GM19351 (cell line): ENCODE measurements around the gene FNDC5.
"Not testable (repeated sequence)": the region's sequence is repeated elsewhere in the genome, so short reads cannot be mapped to it uniquely, and the experiment has no call there.

Source experiments
- ATAC-seq: cut with Tn5 transposase; IDR thresholded peaks from one replicate; pipeline ENCODE4 v1.9.1; 2021; ENCODE audit warnings: mild to moderate bottlenecking, moderate library complexity; ENCODE audit not compliant: unreplicated experiment

The FNDC5 gene

DNA sequence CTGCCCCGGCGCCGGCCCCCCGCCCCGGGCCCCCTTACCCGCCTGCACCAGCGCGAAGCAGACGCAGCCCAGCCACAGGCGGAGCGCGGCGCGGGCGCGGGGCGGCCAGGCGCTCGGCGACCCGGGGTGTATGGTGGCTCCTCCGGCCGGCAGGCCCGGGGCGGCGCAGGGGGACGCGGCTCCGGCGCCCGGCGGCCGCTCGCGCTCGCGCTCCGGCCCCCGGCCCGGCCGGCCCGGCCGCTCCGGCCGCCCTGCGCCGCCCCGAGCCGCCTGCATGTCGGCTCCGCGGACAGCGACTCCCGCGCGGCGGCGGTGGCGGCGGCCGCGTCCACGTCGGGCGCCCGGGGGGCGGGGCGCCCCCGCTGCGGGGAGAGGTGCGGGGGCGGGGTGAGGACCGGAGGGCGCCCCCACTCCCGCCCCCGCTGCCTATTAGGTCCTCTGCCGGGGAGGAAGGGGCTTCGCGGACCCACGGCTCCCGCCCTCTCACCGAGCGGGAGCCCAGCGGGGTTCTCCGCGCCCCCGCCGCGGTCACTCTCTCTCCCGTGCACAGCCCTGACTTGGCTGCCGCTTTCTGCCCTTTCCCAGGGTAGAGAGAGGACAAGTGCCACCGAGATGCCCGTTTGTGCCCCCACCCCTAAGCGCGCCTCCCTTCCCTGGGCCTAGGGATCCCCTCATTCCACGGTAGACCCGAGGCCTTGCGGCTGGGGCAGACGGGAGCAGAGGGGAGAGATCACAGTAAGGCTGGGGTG, at the start of gene FNDC5:
Gene FNDC5, minus strand, starts transcription at position 298 of the 749 bp plus-strand sequence.
- ATAC-seq, result no peak

DNA sequence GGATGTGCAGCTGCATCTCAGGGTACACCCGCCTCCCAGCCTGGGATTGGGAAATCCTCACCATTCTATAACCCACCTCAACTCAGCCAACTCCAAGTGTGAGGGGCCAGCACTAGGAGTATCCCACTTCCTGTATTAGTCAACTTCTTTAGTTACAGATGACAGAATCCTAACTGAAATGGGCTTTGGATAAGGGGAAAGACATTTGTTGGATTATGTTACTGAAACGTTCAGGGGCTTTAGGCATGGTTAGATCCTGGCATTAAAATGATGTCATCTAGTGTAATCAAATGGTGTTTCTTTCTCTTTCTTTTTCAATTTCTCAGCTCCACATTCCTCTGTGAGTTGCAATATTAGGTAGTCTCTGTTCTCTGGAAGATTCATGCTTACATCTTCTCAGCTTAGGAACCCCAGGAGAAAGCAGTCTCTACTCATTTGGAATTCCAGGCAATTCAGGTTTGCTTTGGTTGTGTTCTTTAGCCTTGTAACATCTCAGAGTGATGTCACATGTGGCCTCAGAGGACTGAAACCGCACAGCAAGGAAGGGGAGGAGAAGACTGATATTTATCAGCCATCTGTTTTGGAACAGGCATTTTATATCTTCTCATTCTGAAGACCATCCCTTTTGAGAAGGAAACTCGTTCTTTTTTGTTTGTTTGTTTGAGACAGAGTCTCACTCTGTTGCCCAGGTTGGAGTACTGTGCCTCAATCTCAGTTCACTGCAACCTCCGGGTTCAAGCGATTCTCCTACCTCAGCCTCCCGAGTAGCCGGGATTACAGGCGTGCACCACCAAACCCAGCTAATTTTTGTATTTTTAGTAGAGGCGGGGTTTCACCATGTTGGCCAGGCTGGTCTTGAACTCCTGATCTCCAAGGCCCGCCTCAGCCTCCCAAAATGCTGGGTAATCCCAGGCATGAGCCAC, 49.4 kb upstream of the FNDC5 start:
- no peak for ATAC-seq

DNA sequence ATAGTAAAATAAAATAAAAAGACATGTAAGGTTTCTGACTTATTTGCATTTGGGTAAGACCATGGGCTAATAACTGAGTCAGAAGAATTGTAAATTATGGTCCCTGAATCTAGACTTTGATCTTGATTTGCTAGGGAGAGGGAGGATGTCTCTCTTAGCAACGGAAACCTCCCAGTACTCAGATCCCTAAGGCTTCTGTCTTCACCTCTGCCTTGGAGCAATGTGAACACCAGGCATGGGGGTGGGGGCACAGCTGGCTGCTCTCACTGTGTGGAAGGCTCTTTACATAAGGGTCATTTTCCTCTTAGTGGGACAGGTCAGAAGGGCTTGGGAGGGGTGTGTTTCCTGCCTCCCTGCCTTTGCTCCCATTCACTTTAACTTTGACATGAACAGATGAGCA, 47.5 kb upstream of the FNDC5 start:
- no peak for ATAC-seq

DNA sequence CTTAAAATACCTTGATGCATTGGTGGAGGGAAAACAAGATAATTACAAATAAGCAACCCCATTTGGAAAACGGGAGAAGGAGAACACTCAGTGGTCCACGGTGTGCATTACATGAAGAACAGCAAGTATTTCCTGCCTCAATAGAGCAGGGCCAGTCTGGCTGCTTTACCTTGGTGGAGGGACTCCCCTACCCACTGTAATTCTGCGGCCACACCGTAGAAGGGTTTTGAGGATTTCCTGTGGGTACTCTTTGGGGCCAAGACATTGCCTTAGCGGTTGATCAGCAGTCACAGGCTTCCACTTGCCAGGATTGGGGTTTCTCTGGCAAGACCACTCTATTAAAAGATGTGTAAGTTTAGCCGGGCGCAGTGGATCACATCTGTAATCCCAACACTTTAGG, 46.8 kb upstream of the FNDC5 start:
- ATAC-seq, result no peak

DNA sequence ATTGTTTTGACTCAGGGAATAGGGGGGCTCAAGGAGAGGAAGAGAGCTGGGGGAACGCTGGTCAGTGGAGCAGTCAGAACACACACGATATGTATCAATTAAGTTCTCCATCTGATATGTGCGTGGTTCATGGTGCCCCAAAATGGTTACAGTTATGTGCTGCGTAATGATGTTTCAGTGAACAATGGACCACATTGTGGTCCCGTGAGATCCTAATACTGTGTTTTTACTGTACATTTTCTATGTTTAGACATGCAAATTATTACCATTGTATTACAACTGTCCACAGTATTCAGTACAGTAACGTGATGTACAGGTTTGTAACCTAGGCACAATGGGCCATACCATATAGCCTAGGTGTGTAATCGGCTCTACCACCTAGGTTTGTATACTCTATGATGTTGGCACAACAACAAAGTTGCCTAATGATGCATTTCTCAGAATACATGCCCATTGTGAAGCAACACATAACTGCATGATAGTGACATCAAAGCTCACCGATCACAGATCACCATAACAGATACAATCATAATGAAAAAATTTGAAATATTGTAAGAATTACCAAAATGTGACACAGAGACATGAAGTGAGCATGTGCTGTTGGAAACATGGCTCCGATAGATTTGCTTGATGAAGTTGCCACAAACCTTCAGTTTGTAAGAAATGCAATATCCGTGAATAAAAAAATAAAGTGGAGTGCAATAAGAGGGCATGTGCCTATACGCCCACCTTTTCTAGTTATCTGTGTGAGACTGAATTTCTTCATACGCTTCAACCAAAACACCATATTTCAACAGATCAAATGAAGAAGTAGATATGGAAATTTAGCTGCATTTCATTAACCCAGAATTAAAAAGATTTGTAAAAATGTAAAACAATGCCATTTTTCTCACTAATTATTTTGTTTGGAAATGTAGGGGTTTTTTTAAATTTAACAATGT, 45.3 kb upstream of the FNDC5 start:
- no peak for ATAC-seq

DNA sequence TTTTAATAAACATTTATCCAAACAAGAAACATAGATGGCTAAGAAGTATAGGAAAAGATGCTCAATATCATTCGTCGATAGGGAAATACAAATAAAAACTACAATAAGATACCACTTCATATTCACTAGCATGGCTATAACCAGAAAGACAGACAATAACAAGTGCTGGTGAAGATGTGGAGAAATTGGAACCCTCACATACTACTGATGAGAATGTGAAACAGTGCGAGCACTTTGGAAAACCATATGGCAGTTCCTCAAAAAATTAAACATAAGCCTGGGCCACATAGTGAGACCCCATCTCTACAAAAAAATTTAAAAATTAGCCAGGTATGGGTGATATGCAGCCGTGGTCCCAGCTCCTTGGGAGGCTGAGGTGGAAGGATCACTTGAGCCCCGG, 39.6 kb upstream of the FNDC5 start:
- no peak for ATAC-seq

DNA sequence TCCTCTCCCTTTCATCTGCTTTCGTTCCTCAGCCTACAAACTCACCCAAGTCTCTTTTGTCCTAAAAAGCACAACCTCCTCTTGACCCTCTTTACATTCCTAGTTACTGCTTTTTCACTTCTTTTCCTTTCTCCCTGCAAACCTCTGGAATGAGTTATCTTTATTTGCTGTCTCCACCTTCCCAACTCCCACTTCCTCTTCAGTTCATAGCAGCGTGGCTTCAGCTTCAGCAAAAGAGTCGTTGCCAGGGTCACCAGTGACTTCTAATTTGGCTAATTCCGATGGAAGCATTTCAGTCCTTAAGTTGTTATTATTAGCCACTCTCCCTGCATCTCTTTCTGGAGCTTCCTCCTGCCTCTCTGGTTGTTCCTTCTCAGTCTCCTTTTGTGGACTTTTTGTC, 36.7 kb upstream of the FNDC5 start:
- no peak for ATAC-seq

DNA sequence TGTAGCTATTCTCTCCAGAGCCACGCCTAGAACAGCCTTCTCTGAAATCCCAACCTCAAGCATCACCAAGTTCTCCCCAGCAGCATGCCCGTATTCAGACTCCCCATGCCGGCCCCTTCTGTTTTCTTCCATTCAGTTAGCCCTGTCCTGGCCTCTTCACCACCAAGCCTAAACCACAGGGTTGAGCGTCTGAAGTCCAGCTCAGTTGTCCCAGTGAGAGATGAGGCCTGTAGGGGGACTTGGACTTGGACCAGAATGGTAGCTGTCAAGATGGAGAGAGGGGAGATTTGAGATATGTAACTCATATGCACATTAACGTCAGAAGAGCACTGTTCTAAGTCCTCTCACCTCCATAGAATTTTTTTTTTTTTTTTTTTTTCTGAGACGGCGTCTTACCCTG, 35.9 kb upstream of the FNDC5 start:
- ATAC-seq, result no peak

DNA sequence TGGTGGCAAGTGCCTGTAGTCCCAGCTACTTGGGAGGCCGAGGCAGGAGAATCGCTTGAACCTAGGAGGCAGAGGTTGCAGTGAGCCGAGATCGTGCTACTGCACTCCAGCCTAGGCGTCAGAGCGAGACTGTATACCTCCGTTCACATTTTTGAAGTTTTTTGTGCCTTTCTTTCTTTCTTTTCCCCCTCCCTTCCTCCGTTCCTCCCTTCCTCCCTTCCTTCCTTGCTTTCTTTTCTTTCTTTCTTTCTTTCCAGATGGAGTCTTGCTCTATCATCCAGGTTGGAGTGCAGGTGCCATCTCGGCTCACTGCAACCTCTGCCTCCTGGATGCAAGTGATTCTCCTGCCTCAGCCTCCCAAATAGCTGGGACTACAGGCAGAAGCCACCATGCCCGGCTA, 34.9 kb upstream of the FNDC5 start:
- not testable (repeated sequence) for ATAC-seq

DNA sequence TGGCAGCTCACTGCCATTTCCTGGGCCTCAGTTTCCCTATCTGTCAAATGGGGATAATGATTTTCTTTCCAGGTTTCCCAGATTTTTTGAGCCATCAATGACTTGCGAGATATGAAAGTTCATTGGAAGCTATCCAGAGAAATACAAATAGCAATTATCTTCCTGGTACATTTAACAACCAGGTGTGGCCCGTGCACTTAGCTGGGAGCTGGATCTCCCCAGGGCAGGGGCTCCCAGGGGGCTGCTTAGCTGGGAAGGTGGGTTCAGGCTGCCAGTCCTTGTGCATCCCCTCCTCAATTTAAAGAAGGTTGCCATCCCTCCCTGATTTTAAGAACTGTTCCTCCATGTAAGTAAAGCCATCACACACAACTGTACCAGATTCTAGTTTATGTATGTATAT, 34.1 kb upstream of the FNDC5 start:
- ATAC-seq, result no peak

DNA sequence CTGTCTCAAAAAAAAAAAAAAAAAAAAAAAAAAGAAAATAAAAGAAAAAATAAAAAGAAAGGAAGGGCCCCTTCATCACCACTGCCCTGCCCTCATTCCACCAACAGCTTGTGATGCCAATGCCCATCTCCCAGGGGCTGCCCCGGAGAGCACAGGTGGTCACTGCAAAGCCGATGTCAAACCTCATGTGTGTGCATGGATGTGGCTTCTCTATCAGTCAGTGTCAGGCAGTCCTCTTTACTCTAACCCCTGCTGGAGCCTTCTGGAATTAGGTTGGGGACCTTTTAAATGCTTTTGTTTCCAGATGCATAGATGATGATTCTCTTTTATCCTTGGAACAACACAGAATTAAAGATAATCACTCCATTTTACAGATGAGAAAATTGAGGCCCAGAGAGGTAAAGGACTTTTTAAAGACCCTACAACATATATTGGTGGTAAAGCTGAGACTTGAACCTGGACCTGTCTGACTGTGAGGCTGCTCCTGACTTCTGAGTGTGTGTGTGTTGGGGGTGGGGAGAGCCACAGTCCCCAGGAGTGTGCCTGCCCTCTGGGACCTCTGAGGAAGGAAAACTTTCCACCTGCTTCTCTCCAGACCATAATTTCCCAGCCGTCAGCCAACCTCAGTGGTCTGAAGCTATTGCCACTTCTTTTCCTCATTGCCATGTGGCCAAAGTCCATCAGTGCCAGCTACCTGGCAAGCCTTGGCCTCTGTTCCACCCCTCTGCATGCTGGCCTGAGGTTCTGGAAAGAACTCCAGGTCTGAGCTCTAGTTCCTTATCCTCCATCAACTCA, 33.5 kb upstream of the FNDC5 start:
- no peak for ATAC-seq

DNA sequence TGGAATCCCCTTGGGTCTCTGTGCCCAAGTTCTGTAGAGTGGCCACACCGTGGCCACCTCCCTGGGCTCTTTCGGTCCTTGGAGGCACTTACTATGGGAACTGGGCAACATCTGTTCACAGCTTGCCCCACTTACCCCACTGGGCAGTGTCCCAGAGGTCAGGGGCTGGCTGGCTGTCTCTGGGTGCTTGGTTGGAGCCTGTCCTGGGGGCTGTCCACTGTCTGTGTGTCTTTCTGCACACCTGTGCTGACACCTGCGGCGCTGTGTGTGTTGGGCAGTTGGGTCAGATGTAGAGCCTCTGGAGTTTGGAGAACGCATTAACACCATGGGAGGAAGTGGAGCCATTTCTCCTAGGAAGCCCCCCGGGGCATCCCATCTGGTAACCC, 31.8 kb upstream of the FNDC5 start:
- no peak for ATAC-seq

DNA sequence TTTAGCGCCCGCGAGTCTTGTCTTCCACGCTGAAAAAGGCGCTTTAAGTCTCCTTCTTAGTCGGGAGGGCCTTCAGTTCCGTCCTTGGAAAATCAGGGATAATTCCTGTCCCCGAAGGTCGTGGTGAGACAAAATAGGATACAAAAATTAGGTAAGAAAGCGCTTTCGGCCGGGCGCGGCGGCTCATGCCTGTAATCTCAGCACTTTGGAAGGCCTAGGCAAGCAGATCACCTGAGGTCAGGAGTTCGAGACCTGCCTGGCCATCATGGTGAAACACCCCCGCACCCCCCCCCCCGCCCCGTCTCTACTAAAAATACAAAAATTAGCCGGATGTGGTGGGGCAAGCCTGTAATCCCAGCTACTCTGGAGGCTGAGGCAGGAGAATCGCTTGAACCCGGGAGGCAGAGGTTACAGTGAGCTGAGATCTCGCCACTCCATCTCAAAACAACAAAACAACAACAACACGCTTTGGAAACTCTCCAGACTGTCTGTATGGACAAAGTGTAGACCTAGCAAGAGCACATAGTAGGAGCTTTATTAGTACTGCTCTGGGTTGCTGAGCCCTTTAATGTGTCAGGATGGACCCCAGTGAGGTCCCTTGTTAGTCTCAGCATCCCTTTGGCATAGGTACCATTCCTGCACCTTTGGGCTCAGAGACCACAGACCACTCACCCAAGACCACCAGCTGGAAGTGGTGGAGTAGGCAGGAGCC, 31.3 kb upstream of the FNDC5 start:
- no peak for ATAC-seq

DNA sequence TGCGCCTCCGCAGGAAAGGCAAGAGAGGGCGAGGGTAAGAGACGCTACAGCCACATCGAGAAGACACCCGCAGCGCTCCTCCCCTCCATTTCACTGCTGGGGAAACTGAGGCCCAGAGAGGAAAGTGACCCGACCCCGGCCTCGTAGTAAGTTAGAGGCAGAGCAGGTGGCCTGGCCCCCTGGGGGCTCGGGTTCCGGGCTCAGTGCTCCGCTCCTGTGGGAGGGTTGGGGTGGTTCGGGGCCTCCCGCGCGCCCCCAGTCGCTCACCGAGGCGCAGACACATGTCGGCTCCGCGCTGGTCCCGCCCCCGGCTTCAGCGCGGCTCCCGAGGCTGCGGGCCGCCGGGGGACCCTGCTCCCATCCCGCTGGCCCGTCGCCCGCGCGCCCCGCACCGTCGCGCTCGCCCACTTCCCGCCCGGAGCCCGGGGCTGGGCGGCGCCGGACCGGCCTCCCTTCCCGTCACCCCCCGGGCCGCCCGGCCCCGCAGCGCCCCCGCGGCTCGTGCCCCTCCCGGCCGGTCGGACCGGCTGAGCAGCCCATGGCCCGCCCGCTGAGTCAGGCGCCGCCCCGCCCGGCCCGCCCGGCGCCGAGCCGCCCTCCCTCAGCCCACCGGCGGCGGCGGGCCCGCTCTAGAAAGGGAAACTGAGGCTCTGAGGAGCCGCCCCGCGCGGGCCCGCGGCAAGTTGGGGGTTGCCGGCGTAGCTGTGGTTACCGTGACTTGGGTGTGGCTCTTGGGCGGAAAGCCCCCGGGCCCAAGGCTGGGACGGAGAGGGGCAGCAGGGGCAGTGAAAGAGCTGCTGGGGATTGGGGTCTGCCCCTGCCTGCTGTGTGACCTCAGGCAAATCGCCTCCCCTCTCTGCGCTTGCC, 30.5 kb upstream of the FNDC5 start, which contains the start of gene TMEM54:
Gene TMEM54, minus strand, starts transcription at position 434 of the 867 bp plus-strand sequence. Its CDS starts 151 bp downstream, at position 283.
- ATAC-seq, result no peak

DNA sequence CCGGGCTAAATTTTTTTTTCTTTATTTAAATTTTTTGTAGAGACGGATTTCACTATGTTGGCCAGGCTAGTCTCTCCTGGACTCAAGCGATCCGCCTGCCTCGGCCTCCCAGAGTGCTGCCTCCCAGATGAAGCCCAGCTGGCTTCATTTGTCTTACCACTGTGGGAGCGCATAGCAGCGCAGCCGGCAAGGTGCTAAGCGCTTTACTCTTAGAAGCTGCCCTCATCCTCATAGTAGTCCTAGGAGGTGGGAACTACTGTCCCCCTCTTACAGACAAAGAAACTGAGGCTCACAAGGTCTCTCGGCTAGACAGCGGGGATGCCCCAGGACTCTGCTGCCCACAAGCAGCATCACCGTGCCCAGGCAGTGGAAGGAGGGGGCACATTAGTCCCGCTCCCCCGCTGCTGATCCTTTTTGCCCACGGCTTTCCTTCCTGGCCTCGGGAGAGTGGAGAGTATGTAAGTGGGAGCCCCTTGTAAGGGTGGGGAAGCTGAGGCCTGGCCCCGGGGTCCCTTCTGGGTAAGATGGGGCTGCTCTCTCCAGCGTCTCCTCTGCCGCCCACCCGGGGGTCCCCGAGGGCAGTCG, 29.8 kb upstream of the FNDC5 start:
- ATAC-seq, result no peak

DNA sequence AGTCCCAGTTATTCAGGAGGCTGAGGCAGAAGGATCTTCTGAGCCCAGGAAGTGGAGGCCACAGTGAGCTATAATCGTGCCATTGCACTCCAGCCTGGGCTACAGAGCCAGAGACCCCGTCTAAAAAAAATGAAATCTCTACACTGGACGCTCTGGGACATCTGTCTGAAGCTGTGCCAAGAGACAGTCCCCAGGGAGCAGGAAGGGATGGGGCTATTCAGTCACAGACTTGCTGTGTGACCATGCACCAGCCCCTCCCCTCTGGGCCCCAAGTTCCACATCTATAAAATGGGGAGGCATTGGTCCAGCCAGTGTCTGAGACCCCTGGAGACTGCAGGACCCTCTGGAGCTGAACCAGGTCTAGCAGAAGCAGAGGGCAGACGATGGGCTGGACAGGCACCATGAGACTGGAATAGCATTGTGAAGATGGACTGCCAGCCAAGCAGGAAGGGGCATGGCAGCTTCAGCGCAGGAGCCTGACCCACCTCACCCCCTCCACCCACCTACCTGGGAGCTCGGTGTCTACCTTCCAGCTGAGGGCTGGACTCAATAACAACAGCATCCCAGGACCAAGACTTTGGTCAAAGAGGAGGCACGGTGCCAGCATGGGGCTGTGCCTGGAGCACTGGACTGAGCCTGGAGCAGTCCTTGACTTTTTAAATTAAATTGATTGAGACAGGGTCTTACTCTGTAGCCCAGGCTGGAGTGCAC, 29.0 kb upstream of the FNDC5 start:
- ATAC-seq, result no peak

DNA sequence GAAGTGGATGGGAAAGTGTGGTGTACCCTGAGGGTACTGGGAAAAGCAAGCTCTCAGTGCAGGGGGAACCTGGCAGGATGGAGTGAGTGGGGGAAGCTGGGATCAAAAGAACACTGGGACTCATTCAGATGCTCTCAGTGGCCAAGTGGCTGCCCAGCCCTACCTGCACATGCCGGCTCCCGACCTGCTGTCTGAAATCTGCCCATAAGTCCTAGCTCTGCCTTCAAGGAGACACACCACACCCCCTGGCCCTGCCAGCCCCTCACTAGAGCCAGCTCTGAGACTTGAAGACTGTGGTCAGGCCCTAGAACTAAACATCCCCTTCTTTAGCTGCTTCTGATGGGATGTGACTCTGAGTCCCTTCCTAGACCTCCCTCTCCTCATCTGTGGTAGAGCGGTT, 28.2 kb upstream of the FNDC5 start:
- no peak for ATAC-seq

DNA sequence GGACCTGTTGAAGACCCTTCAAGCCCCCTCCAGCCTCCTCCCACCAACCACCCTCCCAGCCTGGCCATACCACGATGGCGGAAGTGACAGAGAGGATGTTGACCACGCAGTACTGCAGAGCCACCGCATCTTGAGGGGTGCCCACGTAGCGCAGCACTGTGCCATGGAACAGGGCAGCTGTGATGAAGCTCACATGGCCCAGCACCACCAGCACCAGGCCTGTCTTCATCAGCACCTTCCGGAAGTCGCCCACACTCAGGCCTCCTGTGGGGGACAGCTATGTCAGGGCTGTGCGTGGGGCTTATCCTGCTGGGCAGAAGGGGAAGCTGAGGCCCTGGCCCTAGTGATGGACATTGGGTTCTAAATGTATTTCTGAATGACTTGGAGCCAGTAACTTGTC, 27.3 kb upstream of the FNDC5 start:
- ATAC-seq, result no peak
